Lung microvascular endothelial cell (primary cell): Measurements from ENCODE around the gene DENND1C. TPM values are rescaled to one million over a fixed set of nuclear protein-coding genes. Genes with fewer than 3 reads are reported as not detected.

ENCODE experiments used
- DNase-seq, 2 donors: peaks; one replicate each; pipeline versions ENCODE4 v3.0.0 to v3.0.0-alpha.2; 2010; ENCODE audit warnings: low read depth in 2 of 2
- total RNA-seq: library from RNA; depleted of rRNA; stranded (reverse); fragments of >200 nt; gene quantifications from 2 replicates; pipeline ENCODE4 v1.2.1, GENCODE V29; 2014

The DENND1C gene
- total RNA-seq, 1 donor from 2014 or later = not detected

GRCh38 chr19:6424195-6424938, 57.2 kb downstream of the DENND1C start, which contains the start of gene KHSRP:
Gene KHSRP, minus strand, starts transcription at chr19:6424811. Its CDS starts 110 bp downstream, at chr19:6424701.
- DNase-seq = peak; percentile 15 to 29

- DNase-seq = peak; percentile 45 to 60
These were observed 57.9 kb downstream of the DENND1C start for GRCh38 chr19:6423499-6424194.

DNA sequence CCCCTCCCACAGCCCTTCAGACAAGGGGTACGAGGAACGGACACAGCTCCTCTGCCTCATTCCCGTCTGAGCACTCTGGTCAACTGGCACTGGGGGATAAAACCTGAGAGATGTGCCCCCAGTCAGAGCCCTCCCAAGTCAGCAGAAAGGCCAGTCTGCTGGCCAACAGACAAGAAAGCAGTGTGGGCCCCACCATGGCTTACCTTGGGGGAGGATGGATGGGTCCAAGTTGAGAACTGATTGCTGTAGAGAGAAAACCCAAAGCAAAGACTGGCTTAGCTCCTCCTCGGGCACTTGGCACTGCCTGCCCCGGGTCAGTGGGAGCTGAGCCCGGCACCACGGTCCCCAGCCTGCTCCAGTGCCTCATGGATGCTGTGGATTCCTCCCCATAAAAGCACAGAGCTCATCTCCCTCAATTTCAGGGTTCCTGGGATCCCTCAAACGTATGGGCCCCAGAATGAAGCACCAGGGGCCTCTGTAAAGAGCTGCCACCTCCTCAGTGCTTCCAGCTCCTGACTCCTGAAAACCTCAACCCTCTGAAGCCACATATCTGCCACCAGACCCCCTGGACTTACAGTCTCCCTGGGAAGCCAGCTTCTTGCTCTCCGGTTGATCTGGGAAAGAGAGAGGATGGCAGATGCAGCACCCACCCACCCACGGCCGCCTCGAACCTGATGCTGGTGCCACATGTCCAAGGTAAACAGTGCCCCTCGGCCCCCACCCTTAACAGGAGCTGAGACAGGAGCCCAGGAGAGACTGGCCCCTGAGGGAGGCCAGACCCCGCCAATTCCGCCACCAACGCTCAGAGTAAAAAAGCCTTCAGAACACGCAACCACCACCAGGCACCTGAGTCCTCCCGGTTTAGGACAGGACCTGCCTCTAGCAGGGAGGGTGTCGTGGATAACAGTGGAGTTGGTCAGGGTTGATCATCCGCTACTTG, 60.2 kb downstream of the DENND1C start:
- DNase-seq = no peak

DNA sequence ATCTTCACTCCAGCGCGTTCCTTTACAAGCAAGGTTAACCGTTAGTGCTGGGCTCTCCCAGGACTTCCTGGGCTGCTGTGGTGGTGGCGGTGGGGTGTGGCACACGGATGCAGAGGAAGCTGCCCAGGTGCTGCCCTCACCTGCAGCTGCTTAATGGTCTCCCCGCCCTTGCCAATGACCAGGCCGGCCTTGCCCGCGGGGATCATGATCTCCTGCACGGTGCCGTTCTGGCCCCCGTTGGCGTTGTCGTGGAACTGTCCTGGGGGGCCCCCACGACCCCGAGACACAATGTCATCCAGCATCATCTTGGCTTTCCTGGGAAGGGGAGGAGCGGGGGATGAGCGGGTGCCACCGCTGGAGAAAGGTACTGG, 63.0 kb downstream of the DENND1C start:
- DNase-seq = no peak

DNA sequence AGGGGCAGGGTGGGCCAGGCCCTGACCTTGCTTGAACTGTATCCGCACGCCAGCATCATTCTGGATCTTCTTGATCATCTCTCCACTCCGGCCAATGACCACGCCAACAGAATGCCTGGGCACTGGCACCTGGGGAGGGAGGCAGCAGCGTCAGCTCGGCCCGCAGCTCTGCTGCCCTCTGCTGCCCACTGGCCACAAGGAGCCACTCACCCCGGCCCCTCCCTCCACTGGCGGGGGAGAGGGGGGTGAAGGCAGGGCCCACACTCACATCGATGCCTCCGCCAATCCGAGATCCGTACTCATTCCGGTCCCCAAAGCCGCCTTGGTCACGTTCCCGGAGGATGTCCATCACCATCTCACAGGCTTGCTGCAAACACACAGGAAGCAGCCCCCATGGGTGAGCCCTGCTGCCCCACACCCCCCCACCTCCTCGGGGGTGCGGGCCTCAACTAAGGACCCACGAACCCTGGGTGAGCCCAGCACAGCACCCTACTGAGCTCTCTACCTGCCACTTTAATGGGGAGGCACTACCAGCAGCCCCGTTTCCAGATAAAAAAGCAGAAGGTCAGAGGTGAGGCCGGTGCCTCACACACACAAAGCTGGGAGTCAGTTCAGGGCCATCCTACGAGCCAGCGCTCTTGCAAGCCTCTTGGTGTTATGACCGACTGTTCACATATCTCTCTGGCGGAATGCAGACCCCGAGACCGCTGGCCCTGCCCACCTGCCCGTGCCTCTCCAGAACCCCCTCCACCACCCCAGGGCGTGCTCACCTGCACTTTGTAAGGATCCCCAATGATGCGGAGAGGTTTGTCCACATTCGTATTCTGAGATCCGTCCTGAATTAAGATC, 63.6 kb downstream of the DENND1C start:
- DNase-seq = peak; percentile 41 to 52

Other genes with a start within 250 kb of the DENND1C start
- 4.8 and 8.7 TPM in 2 replicates for gene MLLT1, start 201.8 kb downstream of the DENND1C start, total RNA-seq
- not detected in 2 replicates for gene ACER1, start 148.2 kb downstream of the DENND1C start, total RNA-seq
- 47.9 and 54.8 TPM in 2 replicates for gene CLPP, start 120.3 kb downstream of the DENND1C start, total RNA-seq
- 30.7 and 40.5 TPM in 2 replicates for gene ALKBH7, start 109.0 kb downstream of the DENND1C start, total RNA-seq
- 0.44 and 1.2 TPM in 2 replicates for gene PSPN, start 105.9 kb downstream of the DENND1C start, total RNA-seq
- gene GTF2F1, start 88.6 kb downstream of the DENND1C start, total RNA-seq = 35.1 and 36.7 TPM in 2 replicates
- gene KHSRP, start 57.0 kb downstream of the DENND1C start, total RNA-seq = 73.4 and 87.0 TPM in 2 replicates
- gene SLC25A41, start 48.0 kb downstream of the DENND1C start, total RNA-seq = not detected in 2 replicates
- gene SLC25A23, start 22.0 kb downstream of the DENND1C start, total RNA-seq = 13.1 and 15.7 TPM in 2 replicates
- gene CRB3, start 17.5 kb downstream of the DENND1C start, total RNA-seq = not detected in 2 replicates
- not detected in 2 replicates for gene TUBB4A, start 20.5 kb upstream of the DENND1C start, total RNA-seq
- gene TNFSF9, start 49.2 kb upstream of the DENND1C start, total RNA-seq = 0.40 and 0.65 TPM in 2 replicates
- gene CD70, start 109.4 kb upstream of the DENND1C start, total RNA-seq = 0.22 TPM in 1 of 2 replicates, not detected in the other
- not detected in 2 replicates for gene TNFSF14, start 188.4 kb upstream of the DENND1C start, total RNA-seq
- gene C3, start 238.9 kb upstream of the DENND1C start, total RNA-seq = 0.44 and 1.6 TPM in 2 replicates